Neural progenitor cell (in vitro differentiated cells): Measurements from ENCODE around the gene TLE3. TPM values are rescaled to one million over a fixed set of nuclear protein-coding genes. Genes with fewer than 3 reads are reported as not detected.

Experiments used
- DNase-seq: peaks from one replicate; pipeline ENCODE4 v3.0.0-alpha.2; 2016; ENCODE audit warnings: low spot score
- H2AFZ ChIP-seq: fragments of 200-600 bp; sonication (generic); replicated peaks from 2 replicates; pipeline ENCODE4 v1.6.1; 2016; ENCODE audit warnings: antibody characterized with exemption
- H3F3A ChIP-seq: fragments of 200-600 bp; sonication (generic); 2 replicates; pipeline ENCODE4 v1.6.1; 2016; ENCODE audit warnings: antibody characterized with exemption, low read depth
- H3K27ac ChIP-seq: fragments of 200-600 bp; sonication (generic); 2 replicates; pipeline ENCODE4 v1.5.1; 2016; ENCODE audit warnings: mild to moderate bottlenecking
- H3K27me3 ChIP-seq: fragments of 200-600 bp; sonication (generic); 2 replicates; pipeline ENCODE4 v1.6.1; 2016; ENCODE audit warnings: mild to moderate bottlenecking, moderate library complexity
- H3K36me3 ChIP-seq: fragments of 200-600 bp; sonication (generic); 2 replicates; pipeline ENCODE4 v1.5.1; 2016
- H3K4me1 ChIP-seq: fragments of 200-600 bp; sonication (generic); 2 replicates; pipeline ENCODE4 v1.6.1; 2016; ENCODE audit warnings: mixed run types
- H3K4me2 ChIP-seq: fragments of 200-600 bp; sonication (generic); 2 replicates; pipeline ENCODE4 v1.6.1; 2016
- H3K4me3 ChIP-seq: fragments of 200-600 bp; sonication (generic); 2 replicates; pipeline ENCODE4 v1.5.1; 2016
- H3K79me2 ChIP-seq: fragments of 200-600 bp; sonication (generic); 2 replicates; pipeline ENCODE4 v1.6.1; 2016; ENCODE audit warnings: low read depth
- H3K9ac ChIP-seq: fragments of 200-600 bp; sonication (generic); 2 replicates; pipeline ENCODE4 v1.6.1; 2016
- H3K9me3 ChIP-seq: fragments of 200-600 bp; sonication (generic); 2 replicates; pipeline ENCODE4 v1.5.1; 2016; ENCODE audit warnings: low read depth
- H4K20me1 ChIP-seq: fragments of 200-600 bp; sonication (generic); 2 replicates; pipeline ENCODE4 v1.6.1; 2016; ENCODE audit warnings: low read depth
- H3K27ac Mint-ChIP-seq: 3 replicates; pipeline ENCODE4 v1.8.0; 2021; ENCODE audit warnings: mixed read lengths
- H3K27me3 Mint-ChIP-seq: 2 replicates; pipeline ENCODE4 v1.8.0; 2022; ENCODE audit warnings: low read depth, mild to moderate bottlenecking, inconsistent platforms, moderate library complexity, mixed read lengths; ENCODE audit not compliant: insufficient read depth
- H3K36me3 Mint-ChIP-seq: 3 replicates; pipeline ENCODE4 v1.8.0; 2021; ENCODE audit warnings: mixed read lengths
- H3K4me1 Mint-ChIP-seq: 3 replicates; pipeline ENCODE4 v1.8.0; 2021; ENCODE audit warnings: mixed read lengths
- H3K4me3 Mint-ChIP-seq: 3 replicates; pipeline ENCODE4 v1.8.0; 2021; ENCODE audit warnings: mild to moderate bottlenecking, moderate library complexity, mixed read lengths
- H3K9me3 Mint-ChIP-seq: 3 replicates; pipeline ENCODE4 v1.8.0; 2020; ENCODE audit warnings: mixed read lengths
- EZH2 ChIP-seq: fragments of 200-600 bp; sonication (generic); IDR thresholded peaks from 2 replicates; pipeline ENCODE4 v1.6.1; 2017; ENCODE audit warnings: antibody characterized with exemption, mild to moderate bottlenecking, moderate library complexity
- EZH2phosphoT487 ChIP-seq: fragments of 200-600 bp; sonication (generic); IDR thresholded peaks from 2 replicates; pipeline ENCODE4 v1.6.1; 2017; ENCODE audit warnings: antibody characterized with exemption
- total RNA-seq: library from RNA; depleted of rRNA; stranded (reverse); fragments of >200 nt; gene quantifications from 2 replicates; pipeline ENCODE4 v1.2.3, GENCODE V29; 2015; ENCODE audit warnings: low replicate concordance
- TF ChIP-seq, protein P1 (sequence below): fragments of 200-600 bp; sonication (generic); IDR thresholded peaks from 2 replicates; pipeline ENCODE4 v1.5.1; 2017; ENCODE audit warnings: antibody characterized with exemption, mild to moderate bottlenecking

Gene TLE3
- 22.1 and 78.5 TPM in 2 replicates for total RNA-seq

DNA sequence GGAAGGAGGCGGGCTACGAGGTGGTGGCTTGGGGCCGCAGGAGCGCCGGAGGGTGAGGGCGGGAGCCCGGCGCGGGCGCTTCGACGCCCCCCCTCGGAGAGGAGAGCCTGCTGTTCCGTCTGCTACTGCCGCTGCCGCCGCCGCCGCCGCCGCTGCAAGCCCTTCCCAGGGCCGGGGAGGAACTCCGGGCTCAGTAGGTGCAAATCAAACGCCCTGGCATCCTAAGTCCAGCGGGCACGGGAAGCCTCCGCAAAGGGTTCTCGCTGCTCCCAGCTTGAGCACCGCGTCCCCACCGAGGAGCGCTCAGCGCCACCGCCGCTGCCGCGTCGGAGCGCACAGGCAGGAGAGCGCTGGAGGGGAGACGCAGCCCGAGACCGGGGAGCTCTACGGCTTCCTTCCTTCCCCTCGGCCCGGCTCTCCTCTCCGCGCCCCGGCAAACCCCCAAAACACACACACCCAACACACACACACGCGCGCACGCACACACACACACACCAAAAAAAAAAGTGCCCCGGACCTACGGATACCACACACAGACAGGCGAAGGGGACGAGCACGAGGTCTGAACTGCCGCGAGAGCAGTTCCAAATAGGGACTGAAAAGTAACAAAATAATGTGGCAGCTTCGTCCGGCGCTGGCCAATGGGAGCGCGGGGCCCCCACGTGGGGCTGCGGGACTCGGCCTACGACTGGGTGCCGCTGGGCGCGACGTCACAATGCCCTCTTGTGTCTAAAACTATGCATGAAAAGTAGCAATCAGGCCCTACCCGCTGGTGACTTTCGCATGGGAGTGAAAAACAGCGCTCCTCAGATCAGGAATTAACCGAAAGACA, at the start of gene TLE3:
Gene TLE3 (minus strand): TSS at position 597 of the 832 bp plus-strand sequence. CDS start 1,119 bp downstream, outside the sequence.
- peak; percentile 99 for DNase-seq
- Histone ChIP-seq H3K27me3 (peaks cover 14% of the 10 kb centered on the region), H3K4me1 (peaks cover 39% of the 10 kb centered on the region), H3K4me2 (peak within 1 kb of the TSS; percentile 94), H3K9ac (peak within 1 kb of the TSS; percentile 84), H3K4me3 (peak within 1 kb of the TSS; percentile 97), H3K79me2 (peaks cover 51% of the 10 kb centered on the region), H3F3A (peaks cover 23% of the 10 kb centered on the region), H2AFZ (no peak within 1 kb of the TSS), H3K9me3 (no peaks in the 10 kb centered on the region), H3K36me3 (no peaks in the 10 kb centered on the region), H4K20me1 (peaks cover 52% of the 10 kb centered on the region), H3K27ac (peak within 1 kb of the TSS; percentile 86)
- Mint-ChIP-seq H3K27me3 (peaks cover 13% of the 10 kb centered on the region), H3K36me3 (peaks cover 10% of the 10 kb centered on the region), H3K4me1 (peaks cover 57% of the 10 kb centered on the region), H3K27ac (peak within 1 kb of the TSS; percentile 98), H3K4me3 (peak within 1 kb of the TSS; percentile 99), H3K9me3 (peaks cover 2% of the 10 kb centered on the region)
- TF ChIP-seq EZH2phosphoT487 (no peak), EZH2 (no peak)
- TF ChIP-seq, protein P1, sequence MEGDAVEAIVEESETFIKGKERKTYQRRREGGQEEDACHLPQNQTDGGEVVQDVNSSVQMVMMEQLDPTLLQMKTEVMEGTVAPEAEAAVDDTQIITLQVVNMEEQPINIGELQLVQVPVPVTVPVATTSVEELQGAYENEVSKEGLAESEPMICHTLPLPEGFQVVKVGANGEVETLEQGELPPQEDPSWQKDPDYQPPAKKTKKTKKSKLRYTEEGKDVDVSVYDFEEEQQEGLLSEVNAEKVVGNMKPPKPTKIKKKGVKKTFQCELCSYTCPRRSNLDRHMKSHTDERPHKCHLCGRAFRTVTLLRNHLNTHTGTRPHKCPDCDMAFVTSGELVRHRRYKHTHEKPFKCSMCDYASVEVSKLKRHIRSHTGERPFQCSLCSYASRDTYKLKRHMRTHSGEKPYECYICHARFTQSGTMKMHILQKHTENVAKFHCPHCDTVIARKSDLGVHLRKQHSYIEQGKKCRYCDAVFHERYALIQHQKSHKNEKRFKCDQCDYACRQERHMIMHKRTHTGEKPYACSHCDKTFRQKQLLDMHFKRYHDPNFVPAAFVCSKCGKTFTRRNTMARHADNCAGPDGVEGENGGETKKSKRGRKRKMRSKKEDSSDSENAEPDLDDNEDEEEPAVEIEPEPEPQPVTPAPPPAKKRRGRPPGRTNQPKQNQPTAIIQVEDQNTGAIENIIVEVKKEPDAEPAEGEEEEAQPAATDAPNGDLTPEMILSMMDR, result peak; percentile 27

DNA sequence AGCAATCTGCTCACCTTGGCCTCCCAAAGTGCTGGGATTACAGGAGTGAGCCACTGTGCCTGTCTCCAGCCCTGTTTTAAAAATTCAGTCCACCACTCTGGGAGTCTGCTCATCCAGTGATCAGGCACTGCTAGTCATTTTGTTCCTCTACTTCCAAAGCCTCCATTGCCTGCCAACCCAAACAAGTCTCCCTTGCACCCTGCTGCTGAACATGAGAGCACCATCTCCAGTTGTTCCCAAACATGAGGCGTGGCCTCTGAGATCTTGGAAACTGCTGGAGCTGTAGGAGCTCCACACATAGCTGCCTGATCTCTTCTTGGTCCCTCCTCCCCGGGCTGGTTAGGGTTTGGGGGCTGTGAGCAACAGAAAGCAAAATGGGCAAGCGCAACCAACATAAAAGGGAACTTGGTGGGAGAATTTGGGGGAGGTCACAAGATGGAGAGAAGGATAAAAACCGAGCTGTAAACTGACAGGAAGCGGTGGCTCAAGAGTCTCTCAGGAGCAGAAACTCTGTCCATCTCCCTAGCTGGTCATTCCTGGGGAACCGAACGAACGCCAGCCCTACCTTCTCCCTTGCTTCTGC, 49.6 kb upstream of the TLE3 start:
- TF ChIP-seq, protein P1, result no peak
- TF ChIP-seq EZH2phosphoT487, result no peak
- Mint-ChIP-seq H3K4me3 (no peak overlapping the region), H3K27ac (no peak overlapping the region), H3K9me3 (peaks cover 9% of the 10 kb centered on the region), H3K36me3 (no peaks in the 10 kb centered on the region), H3K27me3 (peaks cover 26% of the 10 kb centered on the region), H3K4me1 (peaks cover 50% of the 10 kb centered on the region)
- Histone ChIP-seq H3K4me1 (peaks cover 11% of the 10 kb centered on the region), H3K9me3 (no peaks in the 10 kb centered on the region), H3K27me3 (no peaks in the 10 kb centered on the region), H3K79me2 (no peaks in the 10 kb centered on the region), H2AFZ (no peak overlapping the region), H4K20me1 (no peaks in the 10 kb centered on the region), H3K9ac (no peak overlapping the region), H3K36me3 (no peaks in the 10 kb centered on the region), H3F3A (peaks cover 6% of the 10 kb centered on the region), H3K4me2 (no peak overlapping the region), H3K4me3 (no peak overlapping the region), H3K27ac (no peak overlapping the region)
- DNase-seq, result no peak

DNA sequence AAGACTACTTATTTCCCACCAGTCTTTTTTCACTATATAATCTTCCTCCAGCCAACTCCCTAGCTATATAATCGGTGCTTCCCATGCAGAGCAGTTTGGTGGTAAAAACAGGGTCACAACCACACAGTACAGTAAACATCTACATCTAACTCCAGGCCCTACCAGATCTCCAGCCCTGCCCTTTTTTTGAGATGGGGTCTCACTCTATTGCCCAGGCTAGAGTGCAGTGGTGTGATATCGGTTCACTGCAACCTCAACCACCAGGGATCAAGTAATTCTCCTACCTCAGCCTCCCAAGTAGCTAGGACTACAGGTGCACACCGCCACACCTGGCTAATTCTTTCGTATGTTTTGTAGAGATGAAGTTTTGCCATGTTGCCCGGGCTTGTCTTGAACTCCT, 49.1 kb upstream of the TLE3 start:
- Histone ChIP-seq H3K4me2 (no peak overlapping the region), H3K27me3 (no peaks in the 10 kb centered on the region), H3K79me2 (no peaks in the 10 kb centered on the region)

More for the DNA sequence above, 49.1 kb upstream of the TLE3 start:
- no peak for DNase-seq
- peaks cover 9% of the 10 kb centered on the region for H3K9me3 Mint-ChIP-seq
- Histone ChIP-seq H3K4me3 (no peak overlapping the region), H2AFZ (no peak overlapping the region), H3K4me1 (peaks cover 11% of the 10 kb centered on the region), H3K9ac (no peak overlapping the region), H3F3A (peaks cover 6% of the 10 kb centered on the region), H3K36me3 (no peaks in the 10 kb centered on the region), H3K27ac (no peak overlapping the region), H3K9me3 (no peaks in the 10 kb centered on the region), H4K20me1 (no peaks in the 10 kb centered on the region)
- H3K27ac Mint-ChIP-seq, result no peak overlapping the region
- TF ChIP-seq, protein P1, result no peak
- no peak overlapping the region for H3K4me3 Mint-ChIP-seq
- H3K27me3 Mint-ChIP-seq, result peaks cover 27% of the 10 kb centered on the region
- no peaks in the 10 kb centered on the region for H3K36me3 Mint-ChIP-seq
- peaks cover 53% of the 10 kb centered on the region for H3K4me1 Mint-ChIP-seq
